Activated T-cell treated with anti-CD3 and anti-CD28 coated beads for 1 hour (primary cell): ENCODE results near the gene TMC3.
A peak's percentile ranks its signal among the peaks of the same experiment; 100 is the strongest.

Experiments used
- DNase-seq: peaks from one replicate; pipeline ENCODE4 v3.0.0-alpha.2; 2020; ENCODE audit warnings: low read depth

TMC3 gene

DNA sequence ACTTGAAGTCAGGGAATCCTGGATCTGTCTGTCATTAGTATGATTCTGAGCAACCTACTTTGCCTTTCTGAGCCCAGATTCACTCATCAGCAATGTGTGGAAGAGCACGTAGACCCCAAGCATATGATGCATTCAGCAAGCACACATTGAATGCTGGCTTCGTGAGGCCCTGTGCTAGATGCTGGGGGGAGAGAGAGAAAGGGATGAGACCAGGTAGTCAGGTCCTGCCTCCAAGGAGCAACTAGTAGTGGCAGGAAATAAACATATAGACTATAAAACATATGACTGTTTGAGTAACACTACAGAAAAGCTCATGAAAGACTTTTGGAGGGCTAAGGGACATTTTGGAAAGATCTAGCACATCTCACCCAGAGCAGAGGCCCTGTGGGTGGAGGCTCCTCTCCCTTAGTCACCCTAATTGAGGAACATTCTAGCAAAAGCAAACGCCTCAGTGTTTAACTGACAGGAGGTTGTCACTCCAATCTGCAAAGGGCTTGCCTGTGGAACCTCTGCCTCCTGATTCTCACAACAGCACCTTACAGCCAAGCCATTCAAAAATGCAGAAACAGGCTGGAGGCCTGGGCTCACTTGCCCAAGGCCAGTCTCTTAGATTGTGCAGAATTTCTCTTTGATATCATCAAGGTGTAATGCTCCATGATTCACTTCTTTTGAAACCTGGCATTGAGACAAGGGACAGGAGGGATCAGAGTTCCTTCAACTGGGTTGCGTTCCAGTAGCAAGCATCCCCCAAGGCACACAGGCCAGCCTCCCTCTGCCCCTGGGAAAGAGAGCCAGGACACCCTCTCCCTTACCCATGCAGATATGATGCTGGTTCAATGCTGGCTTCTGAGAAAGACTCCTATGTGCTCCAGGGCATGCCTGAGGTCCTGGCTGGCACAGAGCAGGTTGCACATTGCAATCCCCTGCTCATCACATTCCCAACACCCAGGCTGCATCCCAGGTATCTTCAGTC, 76.1 kb downstream of the TMC3 start:
- DNase-seq, result no peak

DNA sequence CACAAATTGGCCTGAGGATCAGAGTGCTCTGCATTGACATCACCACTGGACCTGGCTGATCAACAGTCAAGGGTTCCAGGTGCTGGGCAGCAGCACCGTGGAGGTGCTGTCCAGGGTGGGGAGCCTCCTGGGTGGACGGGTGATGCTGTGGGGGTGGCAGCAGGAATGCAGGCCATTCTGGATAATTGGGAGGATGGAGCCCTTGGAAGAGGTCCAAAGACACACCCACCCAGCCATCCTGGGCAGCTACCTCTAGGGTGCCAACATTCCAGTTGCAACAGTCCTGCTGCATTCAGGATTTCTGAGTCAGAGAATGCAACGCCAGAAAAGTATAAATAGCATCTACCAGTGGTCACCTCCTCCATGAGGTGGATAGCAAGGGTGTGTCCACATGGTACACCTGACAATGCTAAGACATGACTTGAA, 76.9 kb downstream of the TMC3 start:
- DNase-seq, result no peak

DNA sequence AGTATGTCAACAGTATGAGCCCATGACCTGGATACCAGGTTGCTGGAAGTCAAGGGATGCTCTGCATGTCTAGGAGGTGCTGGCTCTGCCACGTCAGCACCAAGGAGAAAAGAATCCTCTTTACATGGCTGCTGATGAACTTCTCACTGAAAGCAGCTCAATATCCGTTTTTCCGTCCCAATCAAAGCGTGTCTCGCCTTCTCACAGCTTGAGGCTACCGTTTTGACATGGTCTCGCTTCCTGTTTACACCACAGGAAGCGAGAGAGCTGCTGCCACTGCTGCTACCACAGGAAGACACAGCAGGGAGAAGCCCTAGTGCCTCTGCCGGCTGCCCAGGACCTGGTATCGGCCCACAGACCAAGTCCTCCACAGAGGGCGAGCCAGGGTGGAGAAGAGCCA, 77.3 kb downstream of the TMC3 start:
- DNase-seq, result peak; percentile 54

DNA sequence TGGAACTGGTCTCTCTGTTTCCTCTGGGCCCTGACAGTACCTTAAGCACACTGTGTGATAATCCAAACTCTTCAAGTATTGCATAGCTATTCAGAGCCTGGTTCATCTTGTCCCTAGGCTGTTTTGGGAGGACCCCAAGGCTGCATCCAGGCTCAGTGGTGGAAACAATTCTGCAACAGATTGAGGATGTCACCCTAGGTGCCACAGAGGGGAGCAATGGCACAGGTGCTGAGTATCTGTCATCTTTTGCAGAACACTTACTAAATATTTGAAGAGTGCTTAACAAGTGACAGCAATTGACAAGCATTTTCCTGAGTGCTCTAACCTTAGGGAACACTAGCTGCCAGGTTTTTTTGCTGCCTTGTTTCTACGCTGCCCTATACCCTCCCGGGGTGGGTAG, 77.8 kb downstream of the TMC3 start:
- no peak for DNase-seq

DNA sequence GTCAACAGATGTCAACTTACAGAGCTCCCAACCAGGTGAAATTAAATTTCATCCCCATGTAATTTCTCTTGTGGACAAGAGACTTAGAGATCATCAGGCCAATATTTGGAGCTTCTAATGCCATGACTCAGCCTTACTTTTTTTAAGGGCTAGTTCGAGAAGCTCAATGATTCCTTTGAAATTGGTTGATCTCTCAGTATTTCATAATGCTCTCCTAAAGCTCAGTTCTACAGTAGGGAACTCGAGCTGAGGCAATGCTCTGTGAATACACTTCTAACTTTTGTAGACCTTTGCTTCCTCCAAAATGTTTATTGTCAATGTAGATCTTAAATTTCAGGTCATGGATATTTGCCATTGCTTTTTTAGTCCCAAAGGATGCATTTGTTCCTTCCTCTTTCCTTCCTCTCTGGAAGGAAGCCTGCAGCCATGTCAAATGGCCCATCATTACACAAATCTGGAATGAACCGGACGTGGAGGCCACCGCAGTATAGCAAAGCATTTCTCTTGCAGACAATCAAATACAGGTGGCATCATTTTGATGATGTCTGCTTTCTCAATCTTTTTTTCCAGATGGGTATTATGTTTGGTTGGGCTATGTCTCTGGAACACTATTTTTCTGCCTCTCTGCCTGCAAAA, 78.4 kb downstream of the TMC3 start:
- DNase-seq, result no peak

DNA sequence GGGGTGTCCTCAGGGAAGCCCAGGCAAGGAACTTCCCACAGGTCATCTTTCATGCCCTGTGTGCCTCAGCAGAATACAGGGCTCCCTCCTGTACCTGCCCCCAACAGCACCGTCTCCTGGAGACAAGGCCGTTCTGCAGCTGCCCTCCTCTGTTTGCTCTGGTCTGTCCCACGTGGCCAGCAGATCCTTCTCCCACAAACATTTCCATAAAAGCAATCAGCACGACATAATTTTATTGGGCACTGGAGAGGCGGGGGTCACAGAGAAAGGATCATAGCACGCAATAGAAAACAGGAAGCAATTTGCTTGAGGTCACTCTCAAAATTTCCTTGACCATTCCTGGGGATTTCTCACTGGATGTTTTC, 79.5 kb downstream of the TMC3 start:
- no peak for DNase-seq

DNA sequence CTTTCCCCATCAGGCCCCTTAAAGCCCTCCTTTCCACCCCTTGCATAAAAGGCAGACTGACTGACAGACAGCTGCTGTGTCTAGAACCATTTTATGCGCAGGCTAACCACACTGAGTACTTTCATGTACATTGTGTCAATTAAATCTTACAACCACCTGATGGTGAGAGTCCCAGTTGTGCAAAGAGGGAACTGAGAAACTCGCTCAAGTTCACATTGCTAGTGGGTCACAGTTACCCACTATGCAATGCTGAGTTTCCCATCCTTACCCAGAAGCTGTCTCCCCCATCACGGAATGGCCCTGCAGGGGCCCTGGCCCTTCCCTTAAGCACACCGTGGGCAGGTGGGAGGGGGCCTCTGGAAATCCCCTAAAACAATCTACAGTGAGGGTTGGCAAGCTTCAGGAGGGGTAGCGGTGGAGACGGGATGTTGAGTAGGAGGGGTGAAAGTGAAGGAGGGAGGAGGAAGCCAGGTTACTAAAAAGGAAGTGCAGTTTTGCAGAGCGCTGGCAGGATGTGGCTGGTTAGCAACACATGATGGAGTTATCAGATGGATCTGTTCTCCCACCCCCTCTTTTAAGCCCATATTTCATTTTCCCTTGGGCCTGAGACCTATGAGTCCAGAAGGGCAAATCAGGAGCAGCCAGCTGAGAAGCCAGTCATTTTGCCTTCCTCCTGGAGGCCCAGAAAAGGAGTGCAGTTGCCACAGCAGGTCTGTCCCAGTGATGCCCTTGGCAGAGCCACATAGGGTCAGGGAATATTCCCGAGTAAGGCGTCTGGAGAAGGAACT, 80.1 kb downstream of the TMC3 start:
- peak; percentile 48 for DNase-seq

DNA sequence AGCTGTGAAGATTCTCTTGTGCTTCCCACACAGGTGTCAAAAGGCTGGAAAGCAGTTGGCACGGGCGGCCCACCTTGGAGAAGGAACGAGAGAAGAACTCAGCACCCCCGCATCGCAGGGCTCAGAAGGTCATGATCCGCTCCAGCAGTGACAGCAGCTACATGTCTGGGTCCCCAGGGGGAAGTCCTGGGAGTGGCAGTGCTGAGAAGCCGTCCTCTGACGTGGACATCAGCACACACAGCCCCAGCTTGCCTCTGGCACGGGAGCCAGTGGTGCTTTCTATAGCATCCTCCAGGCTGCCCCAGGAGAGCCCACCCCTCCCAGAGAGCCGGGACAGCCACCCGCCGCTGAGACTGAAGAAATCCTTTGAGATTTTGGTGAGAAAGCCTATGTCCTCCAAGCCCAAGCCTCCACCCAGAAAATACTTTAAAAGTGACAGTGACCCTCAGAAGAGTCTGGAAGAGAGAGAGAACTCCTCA, 81.5 kb downstream of the TMC3 start:
- DNase-seq, result no peak

DNA sequence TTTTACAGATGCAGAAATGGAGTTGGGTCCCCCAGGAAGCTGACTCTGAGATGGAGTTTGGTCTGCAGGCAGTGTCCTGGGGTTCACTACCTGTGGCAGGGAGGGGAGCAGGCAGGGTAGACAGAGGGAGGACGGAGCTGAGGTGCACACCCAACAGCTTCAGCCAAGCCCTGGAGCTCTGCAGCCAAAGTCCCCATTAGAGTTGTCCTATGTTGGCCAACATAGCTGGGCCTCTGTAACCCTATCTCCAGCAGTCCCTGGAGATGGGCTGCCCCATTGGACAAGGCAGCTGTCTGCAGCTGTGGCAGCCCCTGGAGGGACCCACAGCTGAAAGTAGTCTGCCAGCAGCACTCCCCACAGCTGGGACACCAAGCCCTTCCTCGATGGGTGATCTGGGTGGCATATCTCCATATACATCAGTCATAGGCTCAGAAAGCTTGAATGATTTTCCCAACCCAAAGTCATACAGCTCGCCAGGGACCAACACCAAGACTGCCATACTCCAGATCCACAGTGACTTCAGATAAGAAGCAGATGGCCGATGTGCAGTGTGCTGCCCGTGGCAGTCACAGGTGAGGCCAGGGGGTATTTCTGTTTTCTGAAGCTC, 82.0 kb downstream of the TMC3 start:
- DNase-seq, result no peak

DNA sequence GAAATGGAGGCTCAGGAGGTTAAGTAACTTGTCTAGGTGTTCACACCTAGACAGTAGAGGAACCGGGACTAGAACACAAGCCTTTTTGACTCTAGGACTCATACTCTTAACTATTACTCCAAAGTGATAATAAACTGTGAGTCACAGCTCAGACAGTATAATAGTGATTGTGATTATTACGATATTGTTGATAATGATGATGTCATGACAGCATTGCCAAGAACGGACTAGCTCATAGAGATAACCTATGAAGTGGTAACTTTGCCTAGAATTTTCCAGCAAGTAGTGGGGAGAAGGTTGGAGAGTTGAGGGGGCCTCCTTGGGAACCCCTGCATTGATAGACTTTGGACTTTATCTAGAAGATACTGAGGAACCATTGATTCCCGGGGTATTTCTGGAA, 84.1 kb downstream of the TMC3 start:
- DNase-seq, result no peak

DNA sequence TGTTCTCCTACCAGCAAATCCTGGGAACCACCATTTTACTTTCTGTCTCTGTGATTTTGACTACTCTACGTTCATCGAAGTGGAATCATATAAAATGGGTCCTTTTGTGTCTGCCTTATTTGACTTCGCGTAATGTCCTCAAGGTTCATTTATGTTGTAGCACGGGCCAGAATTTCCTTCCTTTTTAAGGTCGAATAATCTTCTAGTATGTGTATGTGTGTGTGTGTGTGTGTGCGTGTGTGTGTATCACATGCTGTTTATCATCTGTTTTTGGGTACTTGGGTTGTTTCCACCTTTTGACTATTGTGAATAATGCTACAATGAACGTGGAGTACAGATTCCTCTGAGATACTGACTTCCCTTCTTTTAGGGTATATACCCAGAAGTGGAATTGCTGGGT, 85.4 kb downstream of the TMC3 start:
- no peak for DNase-seq

DNA sequence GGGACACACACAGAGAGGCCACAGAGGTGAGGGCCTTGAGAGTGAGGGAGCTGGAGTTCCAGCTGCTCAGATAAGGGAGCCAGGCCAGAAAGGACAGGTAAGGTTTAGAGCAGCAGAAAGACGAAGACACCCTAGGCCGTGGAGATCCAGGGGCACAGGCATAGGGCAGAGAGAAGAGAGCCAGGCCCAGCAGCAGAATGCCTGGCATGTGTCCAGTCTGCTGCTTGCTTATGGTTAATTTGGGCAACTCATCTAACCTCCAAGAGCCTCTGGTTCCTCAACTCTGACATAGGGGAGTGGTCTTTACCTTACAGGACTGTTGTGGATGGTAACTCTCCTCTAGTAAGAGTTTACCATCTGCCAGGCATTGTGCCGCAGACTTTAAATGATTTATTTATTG, 86.0 kb downstream of the TMC3 start:
- DNase-seq, result no peak

DNA sequence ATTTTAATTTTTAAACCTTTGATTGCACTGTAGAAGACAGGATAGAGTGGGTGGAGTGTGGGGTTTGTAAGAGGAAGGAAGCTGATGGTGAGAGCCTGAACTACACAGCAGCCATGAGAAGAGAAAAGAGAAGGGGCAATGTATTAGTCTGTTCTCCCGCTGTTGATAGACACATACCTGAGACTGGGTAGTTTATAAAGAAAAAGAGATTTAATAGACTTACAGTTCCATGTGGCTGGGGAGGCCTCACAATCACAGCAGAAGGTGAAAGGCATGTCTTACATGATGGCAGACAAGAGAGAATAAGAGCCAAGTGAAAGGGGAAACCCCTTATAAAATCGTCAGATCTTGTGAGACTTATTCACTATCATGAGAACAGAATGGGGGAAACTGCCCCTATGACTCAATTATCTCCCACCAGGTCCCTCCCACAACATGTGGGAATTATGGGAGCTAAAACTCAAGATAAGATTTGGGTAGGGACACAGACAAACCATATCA, 87.3 kb downstream of the TMC3 start:
- DNase-seq, result no peak

DNA sequence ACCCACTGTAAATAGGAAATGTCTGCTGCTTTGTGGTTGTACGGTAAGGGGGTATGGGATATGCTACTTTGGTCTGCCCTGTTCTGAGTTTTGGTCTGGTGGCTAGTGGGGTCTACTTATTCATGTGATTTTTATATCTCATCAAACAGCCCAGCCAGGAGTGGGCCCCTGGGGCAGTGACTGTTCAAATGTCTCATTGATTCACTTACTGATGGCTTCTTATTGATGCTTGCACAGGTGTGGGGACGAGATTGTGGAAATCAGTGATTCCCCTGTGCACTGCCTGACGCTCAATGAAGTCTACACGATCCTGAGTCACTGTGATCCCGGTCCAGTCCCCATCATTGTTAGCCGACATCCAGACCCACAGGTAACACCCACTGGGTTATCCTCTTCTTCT, 88.6 kb downstream of the TMC3 start:
- DNase-seq, result no peak

DNA sequence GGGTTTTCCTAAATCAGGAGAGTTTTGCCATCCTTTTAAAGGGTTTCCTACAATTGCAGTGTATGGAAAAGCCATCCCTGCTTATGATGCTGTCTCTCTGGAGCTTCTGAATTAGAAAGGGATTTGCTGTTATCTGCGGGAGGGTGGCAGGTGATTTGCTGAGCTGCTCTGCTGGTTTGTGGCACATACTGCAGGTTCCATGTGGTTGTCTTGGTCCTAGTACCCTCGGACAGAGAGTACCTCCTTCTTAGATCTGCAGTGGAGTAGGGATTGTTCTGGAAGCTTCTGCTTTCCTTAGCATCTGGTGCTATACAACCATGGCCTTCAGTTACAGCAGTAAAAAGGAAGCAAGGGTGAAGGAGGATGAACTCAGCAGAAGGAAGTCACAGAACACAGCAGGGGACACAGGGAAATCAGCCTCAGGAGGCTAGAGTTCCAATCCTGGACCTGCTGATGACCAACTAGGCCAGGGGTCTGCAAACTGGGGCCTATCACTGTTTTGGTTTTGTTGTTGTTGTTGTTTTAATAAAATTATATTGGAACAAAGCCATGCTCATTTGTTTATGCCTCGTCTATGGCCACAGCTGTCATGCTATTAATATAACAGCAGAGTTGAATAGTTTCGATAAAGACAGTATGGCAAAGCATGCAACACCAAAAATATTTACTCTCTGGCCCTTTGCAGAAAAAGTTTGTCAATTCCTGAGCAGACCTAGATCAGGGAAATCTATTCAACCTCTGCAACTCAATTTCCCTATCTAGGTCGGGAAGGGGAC, 89.6 kb downstream of the TMC3 start:
- DNase-seq, result no peak

DNA sequence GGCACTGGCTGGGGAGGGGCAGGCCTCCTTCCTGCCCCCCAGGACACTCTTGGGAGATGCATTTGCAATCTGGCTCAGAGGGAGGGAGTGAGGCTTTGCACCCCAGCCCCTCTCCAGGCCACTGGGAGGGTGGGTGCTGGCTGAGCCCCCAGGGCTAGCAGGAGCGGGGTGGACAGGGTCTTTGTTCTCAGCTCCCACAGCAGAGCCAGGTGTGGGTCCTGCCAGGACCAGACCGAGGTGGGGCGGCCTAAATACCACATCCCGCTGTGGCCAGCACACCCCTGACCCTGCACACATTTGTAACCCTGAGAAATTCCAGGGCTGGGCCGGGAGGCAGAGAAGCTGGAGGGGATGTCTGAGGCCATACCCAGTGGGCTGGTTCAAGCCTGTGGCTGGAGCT, 91.1 kb downstream of the TMC3 start:
- no peak for DNase-seq

DNA sequence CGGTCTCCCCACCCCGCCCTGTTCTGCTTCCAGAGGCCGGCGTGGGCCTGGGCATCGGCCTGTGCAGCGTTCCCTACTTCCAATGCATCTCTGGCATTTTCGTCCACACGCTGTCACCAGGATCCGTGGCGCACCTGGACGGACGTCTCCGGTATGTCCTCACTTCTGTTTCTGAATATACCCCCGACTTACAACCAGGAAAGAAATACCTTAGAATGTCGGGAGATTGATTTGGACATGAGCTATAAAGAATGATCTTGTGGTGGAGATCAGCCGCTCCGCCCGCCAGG, 91.5 kb downstream of the TMC3 start:
- no peak for DNase-seq

DNA sequence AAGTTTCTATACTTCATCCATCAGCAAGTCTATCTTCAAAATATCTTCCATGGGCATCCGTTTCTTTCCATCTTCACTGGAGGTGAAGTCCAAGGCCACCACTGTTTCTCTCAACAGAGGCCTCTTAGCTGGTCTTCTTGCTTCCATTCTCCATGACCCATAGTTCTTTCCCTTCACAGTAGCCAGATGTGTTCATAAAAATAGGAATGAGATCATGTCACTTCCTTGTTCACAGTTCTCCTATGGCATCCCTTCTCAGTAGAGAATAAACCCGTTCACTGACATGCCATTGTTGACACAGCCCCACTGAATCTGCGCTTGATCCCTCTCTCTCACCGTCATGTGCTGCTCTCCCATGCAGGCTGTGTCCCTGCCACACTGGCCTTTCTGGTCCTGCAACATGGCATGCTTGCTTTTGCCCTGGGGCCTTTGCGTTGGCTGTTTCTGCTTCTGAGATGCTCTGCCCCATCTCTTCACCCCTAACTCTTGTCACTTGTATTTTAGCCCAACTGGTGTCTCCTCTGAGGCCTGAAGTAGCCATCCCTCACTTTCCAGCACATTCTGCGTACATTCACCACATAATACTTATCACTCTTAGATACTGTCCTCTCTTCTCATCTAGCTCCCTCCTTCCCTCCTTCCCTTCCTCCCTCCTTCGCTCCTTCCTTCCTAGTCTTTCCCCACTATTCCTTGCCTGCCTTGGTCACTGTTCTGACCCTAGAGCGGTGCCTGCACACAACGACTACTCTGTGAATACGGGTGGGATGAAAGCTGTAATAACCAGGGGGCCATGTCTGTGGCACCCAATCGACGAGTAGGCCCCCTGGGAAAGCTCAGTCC, 92.0 kb downstream of the TMC3 start:
- no peak for DNase-seq

DNA sequence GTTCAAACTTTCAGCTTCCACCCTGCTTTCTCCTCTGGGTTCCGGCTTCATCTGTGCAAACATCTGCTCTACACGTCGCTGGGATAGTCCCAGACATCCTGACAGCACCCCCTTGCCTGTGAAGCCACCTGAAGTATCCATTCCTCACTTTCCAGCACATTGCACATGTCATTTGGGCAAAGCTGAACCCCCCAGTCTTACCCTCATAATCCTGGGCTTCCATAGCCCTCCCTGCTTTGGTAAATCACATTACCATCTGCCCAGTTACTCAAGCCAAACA, 92.6 kb downstream of the TMC3 start:
- DNase-seq, result no peak
